ENCODE results near the gene NFKB2. TPM values are rescaled to one million over a fixed set of nuclear protein-coding genes. Genes with fewer than 3 reads are reported as not detected.

Gene NFKB2
- total RNA-seq, 1 experiment from 2014 or later, result 27.6 TPM

GRCh38 chr10:102422545-102423129, 27.1 kb downstream of the NFKB2 start (continued):
- TF ChIP-seq KAT7 (CRISPR knock-in tag; IDR thresholded peaks at IDR 0.05; ENCODE audit: borderline replicate concordance), result no peak
- TF ChIP-seq FOXJ3 (CRISPR knock-in tag; IDR thresholded peaks at IDR 0.05; ENCODE audit: borderline replicate concordance), result no peak
- TF ChIP-seq CTCF (IDR thresholded peaks at IDR 0.05), result peak; percentile 22; the same call in 1 of the 2 replicates
- TF ChIP-seq ZBTB21 (CRISPR knock-in tag; IDR thresholded peaks at IDR 0.05; ENCODE audit: borderline replicate concordance), result peak; percentile 90
- TF ChIP-seq ZNF425 (CRISPR knock-in tag; conservative IDR thresholded peaks at IDR 0.05), result no peak
- no peak for TF ChIP-seq PREB (CRISPR knock-in tag; IDR thresholded peaks at IDR 0.05; ENCODE audit: borderline replicate concordance)
- TF ChIP-seq CBFB (CRISPR knock-in tag; IDR thresholded peaks at IDR 0.05; ENCODE audit: low read depth), result 0 out of 2 replicates have a peak, but pooled peaks have one; percentile 9
- TF ChIP-seq, protein P1, sequence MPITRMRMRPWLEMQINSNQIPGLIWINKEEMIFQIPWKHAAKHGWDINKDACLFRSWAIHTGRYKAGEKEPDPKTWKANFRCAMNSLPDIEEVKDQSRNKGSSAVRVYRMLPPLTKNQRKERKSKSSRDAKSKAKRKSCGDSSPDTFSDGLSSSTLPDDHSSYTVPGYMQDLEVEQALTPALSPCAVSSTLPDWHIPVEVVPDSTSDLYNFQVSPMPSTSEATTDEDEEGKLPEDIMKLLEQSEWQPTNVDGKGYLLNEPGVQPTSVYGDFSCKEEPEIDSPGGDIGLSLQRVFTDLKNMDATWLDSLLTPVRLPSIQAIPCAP (CRISPR knock-in tag; IDR thresholded peaks at IDR 0.05), result no peak
- TF ChIP-seq ESRRA (CRISPR knock-in tag; IDR thresholded peaks at IDR 0.05; ENCODE audit: borderline replicate concordance), result 0 out of 2 replicates have a peak, but pooled peaks have one; percentile 40
- TF ChIP-seq TP53 (CRISPR knock-in tag; IDR thresholded peaks at IDR 0.05), result 0 out of 2 replicates have a peak, but pooled peaks have one; percentile 29
- TF ChIP-seq SOX15 (CRISPR knock-in tag; IDR thresholded peaks at IDR 0.05), result no peak
- no peak for TF ChIP-seq ZNF219 (CRISPR knock-in tag; IDR thresholded peaks at IDR 0.05; ENCODE audit: borderline replicate concordance)
- TF ChIP-seq GABPB1 (CRISPR knock-in tag; IDR thresholded peaks at IDR 0.05), result peak; percentile 56
- TF ChIP-seq AR (CRISPR knock-in tag; IDR thresholded peaks at IDR 0.05), result no peak
- no peak for TF ChIP-seq NR1H2 (CRISPR knock-in tag; IDR thresholded peaks at IDR 0.05)
- no peak; the same call in 1 of the 2 replicates for TF ChIP-seq ZNF232 (CRISPR knock-in tag; IDR thresholded peaks at IDR 0.05)
- TF ChIP-seq, protein P2, sequence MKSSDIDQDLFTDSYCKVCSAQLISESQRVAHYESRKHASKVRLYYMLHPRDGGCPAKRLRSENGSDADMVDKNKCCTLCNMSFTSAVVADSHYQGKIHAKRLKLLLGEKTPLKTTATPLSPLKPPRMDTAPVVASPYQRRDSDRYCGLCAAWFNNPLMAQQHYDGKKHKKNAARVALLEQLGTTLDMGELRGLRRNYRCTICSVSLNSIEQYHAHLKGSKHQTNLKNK (CRISPR knock-in tag; IDR thresholded peaks at IDR 0.05), result no peak
- no peak for TF ChIP-seq E2F1 (CRISPR knock-in tag; IDR thresholded peaks at IDR 0.05)
- TF ChIP-seq ATF2 (CRISPR knock-in tag; IDR thresholded peaks at IDR 0.05; ENCODE audit: borderline replicate concordance, low read depth), result no peak
- no peak for TF ChIP-seq ZNF416 (CRISPR knock-in tag; IDR thresholded peaks at IDR 0.05)
- TF ChIP-seq SMAD3 (CRISPR knock-in tag; IDR thresholded peaks at IDR 0.05; ENCODE audit: borderline replicate concordance), result peak; percentile 36; the same call in 1 of the 2 replicates
- TF ChIP-seq, protein P3, sequence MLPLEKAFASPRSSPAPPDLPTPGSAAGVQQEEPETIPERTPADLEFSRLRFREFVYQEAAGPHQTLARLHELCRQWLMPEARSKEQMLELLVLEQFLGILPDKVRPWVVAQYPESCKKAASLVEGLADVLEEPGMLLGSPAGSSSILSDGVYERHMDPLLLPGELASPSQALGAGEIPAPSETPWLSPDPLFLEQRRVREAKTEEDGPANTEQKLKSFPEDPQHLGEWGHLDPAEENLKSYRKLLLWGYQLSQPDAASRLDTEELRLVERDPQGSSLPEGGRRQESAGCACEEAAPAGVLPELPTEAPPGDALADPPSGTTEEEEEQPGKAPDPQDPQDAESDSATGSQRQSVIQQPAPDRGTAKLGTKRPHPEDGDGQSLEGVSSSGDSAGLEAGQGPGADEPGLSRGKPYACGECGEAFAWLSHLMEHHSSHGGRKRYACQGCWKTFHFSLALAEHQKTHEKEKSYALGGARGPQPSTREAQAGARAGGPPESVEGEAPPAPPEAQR (CRISPR knock-in tag; IDR thresholded peaks at IDR 0.05), result no peak

Measured in WTC11 (cell line).